C4-2B (cell line): Measurements from ENCODE around the gene CDIPT.

Source experiments
- ZFX ChIP-seq: fragments of 450-650 bp; IDR thresholded peaks from 2 replicates; pipeline ENCODE4 v1.6.1; 2017
- TF ChIP-seq, protein P1 (sequence below): fragments of 450-650 bp; conservative IDR thresholded peaks from 2 replicates; pipeline ENCODE4 v1.5.1; 2017; ENCODE audit warnings: mild to moderate bottlenecking

DNA sequence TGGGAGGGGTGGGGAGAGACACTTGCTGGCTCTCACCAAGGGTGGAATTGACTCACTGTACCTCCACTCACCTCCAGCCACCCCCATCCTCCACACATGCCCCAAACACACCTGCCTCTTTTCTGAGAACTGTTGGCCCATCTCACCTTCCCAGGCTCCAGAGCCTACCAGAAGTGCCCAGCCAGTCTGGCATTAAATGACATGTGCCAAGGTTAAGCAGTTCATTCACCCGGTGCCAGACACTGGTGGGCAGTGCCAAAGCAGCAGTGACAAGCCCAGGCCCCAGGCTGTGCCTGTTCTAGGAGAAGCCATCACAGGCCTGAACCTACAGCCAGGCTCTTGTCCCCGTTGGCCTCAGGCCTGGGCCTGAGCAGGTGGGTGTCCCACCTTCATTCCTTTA lies 31.5 kb downstream of the CDIPT start:
- TF ChIP-seq, protein P1, sequence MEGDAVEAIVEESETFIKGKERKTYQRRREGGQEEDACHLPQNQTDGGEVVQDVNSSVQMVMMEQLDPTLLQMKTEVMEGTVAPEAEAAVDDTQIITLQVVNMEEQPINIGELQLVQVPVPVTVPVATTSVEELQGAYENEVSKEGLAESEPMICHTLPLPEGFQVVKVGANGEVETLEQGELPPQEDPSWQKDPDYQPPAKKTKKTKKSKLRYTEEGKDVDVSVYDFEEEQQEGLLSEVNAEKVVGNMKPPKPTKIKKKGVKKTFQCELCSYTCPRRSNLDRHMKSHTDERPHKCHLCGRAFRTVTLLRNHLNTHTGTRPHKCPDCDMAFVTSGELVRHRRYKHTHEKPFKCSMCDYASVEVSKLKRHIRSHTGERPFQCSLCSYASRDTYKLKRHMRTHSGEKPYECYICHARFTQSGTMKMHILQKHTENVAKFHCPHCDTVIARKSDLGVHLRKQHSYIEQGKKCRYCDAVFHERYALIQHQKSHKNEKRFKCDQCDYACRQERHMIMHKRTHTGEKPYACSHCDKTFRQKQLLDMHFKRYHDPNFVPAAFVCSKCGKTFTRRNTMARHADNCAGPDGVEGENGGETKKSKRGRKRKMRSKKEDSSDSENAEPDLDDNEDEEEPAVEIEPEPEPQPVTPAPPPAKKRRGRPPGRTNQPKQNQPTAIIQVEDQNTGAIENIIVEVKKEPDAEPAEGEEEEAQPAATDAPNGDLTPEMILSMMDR: no peak
- no peak for TF ChIP-seq ZFX
